CD14-positive monocyte (primary cell): ENCODE data around the gene RIN2. TPM values are rescaled to one million over a fixed set of nuclear protein-coding genes. Genes with fewer than 3 reads are reported as not detected.

Source experiments
- DNase-seq, 3 donors: peaks; one replicate each; pipeline ENCODE4 v3.0.0-alpha.2; 2011 to 2022
- H2AFZ ChIP-seq: 2 replicates; pipeline ENCODE4 v1.6.0; 2012; ENCODE audit warnings: mild to moderate bottlenecking, low read depth, low read length, inconsistent platforms; ENCODE audit not compliant: insufficient read depth, poor library complexity, severe bottlenecking
- H3K27ac ChIP-seq, 2 donors: 1 replicate in 1 of 2; 2 replicates in 1 of 2; pipeline ENCODE4 v1.5.1; 2012 to 2013; ENCODE audit warnings: low read length in 2 of 2, control low read depth in 1 of 2, inconsistent platforms in 1 of 2, low read depth in 1 of 2, mild to moderate bottlenecking in 1 of 2
- H3K27me3 ChIP-seq, 2 donors: one replicate each; pipeline versions ENCODE4 v1.6.0 to v1.6.1; 2011 to 2013; ENCODE audit warnings: low read length in 2 of 2; ENCODE audit not compliant: control insufficient read depth in 2 of 2, insufficient read depth in 2 of 2
- H3K36me3 ChIP-seq, 2 donors: replicated peaks in 1 of 2; 1 replicate in 1 of 2; 2 replicates in 1 of 2; pipeline versions ENCODE4 v1.5.1 to v1.6.1; 2012 to 2013; ENCODE audit warnings: low read length in 2 of 2, control low read depth in 1 of 2, inconsistent platforms in 1 of 2, mild to moderate bottlenecking in 1 of 2; ENCODE audit not compliant: insufficient read depth in 2 of 2, control insufficient read depth in 1 of 2
- H3K4me1 ChIP-seq, 2 donors: 1 replicate in 1 of 2; 2 replicates in 1 of 2; pipeline versions ENCODE4 v1.5.1 to v1.6.1; 2012 to 2013; ENCODE audit warnings: low read length in 2 of 2, control low read depth in 1 of 2, inconsistent platforms in 1 of 2, mild to moderate bottlenecking in 1 of 2, moderate library complexity in 1 of 2; ENCODE audit not compliant: insufficient read depth in 2 of 2, control insufficient read depth in 1 of 2
- H3K4me2 ChIP-seq: replicated peaks from 2 replicates; pipeline ENCODE3; 2012; ENCODE audit warnings: low read length, moderate library complexity, mild to moderate bottlenecking; ENCODE audit not compliant: poor library complexity, severe bottlenecking; ENCODE audit errors: extremely low read depth
- H3K4me3 ChIP-seq, 3 experiments: fragments of 200-600 bp in 1 of 3; sonication (generic) in 1 of 3; replicated peaks in 1 of 3; 1 replicate in 2 of 3; 2 replicates in 1 of 3; pipeline ENCODE4 v1.5.1; 2011 to 2013; ENCODE audit warnings: low read length in 3 of 3, mild to moderate bottlenecking in 3 of 3, control low read depth in 2 of 3, low read depth in 2 of 3, inconsistent platforms in 1 of 3, moderate library complexity in 1 of 3
- H3K79me2 ChIP-seq: 2 replicates; pipeline ENCODE4 v1.6.0; 2012; ENCODE audit warnings: mild to moderate bottlenecking, control low read depth, inconsistent platforms, low read length, moderate library complexity; ENCODE audit not compliant: insufficient read depth
- H3K9ac ChIP-seq: 2 replicates; pipeline ENCODE4 v1.6.0; 2017; ENCODE audit warnings: low read length, mild to moderate bottlenecking; ENCODE audit not compliant: insufficient read depth, poor library complexity, severe bottlenecking
- H3K9me3 ChIP-seq, 2 donors: replicated peaks in 1 of 2; 1 replicate in 1 of 2; 2 replicates in 1 of 2; pipeline versions ENCODE4 v1.5.1 to v1.6.1; 2012 to 2013; ENCODE audit warnings: low read length in 2 of 2, control low read depth in 1 of 2; ENCODE audit not compliant: control insufficient read depth in 1 of 2, insufficient read depth in 1 of 2
- H4K20me1 ChIP-seq: 2 replicates; pipeline ENCODE4 v1.6.0; 2012; ENCODE audit warnings: mild to moderate bottlenecking, low read length, control low read depth, moderate library complexity; ENCODE audit not compliant: insufficient read depth
- H3K27ac Mint-ChIP-seq, 7 donors: one replicate each; pipeline ENCODE4 v1.8.0; 2020; ENCODE audit warnings: mild to moderate bottlenecking in 7 of 7, mixed read lengths in 7 of 7, moderate library complexity in 6 of 7, inconsistent platforms in 2 of 7
- H3K27me3 Mint-ChIP-seq, 3 donors: one replicate each; pipeline ENCODE4 v1.8.0; 2021 to 2022; ENCODE audit warnings: low read depth in 3 of 3, mild to moderate bottlenecking in 3 of 3, mixed read lengths in 3 of 3, moderate library complexity in 3 of 3, inconsistent platforms in 1 of 3
- H3K36me3 Mint-ChIP-seq, 2 donors: one replicate each; pipeline ENCODE4 v1.8.0; 2020; ENCODE audit warnings: mixed read lengths in 2 of 2, inconsistent platforms in 1 of 2, mild to moderate bottlenecking in 1 of 2
- H3K4me1 Mint-ChIP-seq: one replicate; pipeline ENCODE4 v1.8.0; 2020; ENCODE audit warnings: mild to moderate bottlenecking, mixed read lengths
- H3K4me3 Mint-ChIP-seq, 2 donors: one replicate each; pipeline ENCODE4 v1.8.0; 2020; ENCODE audit warnings: mild to moderate bottlenecking in 2 of 2, mixed read lengths in 2 of 2, moderate library complexity in 1 of 2
- H3K9me3 Mint-ChIP-seq, 7 donors: one replicate each; pipeline ENCODE4 v1.8.0; 2020 to 2022; ENCODE audit warnings: mixed read lengths in 7 of 7, mild to moderate bottlenecking in 6 of 7, moderate library complexity in 6 of 7, inconsistent platforms in 2 of 7
- WGBS: methylation state at CpG from one replicate; pipeline ENCODE4 v1.1.5; 2013; ENCODE audit warnings: missing lambda C conversion rate; ENCODE audit not compliant: insufficient coverage; 5-methylcytosine and 5-hydroxymethylcytosine counted together
- intact Hi-C, 2 donors: fragments of 100-400 bp; cut with micrococcal nuclease; formaldehyde crosslinking; loops; one replicate each; pipeline versions ENCODE4 v1.15.0 to v1.15.1; 2023
- polyA plus RNA-seq, 3 donors: library from polyadenylated mRNA; depleted of rRNA in 1 of 3; unstranded in 2 of 3; stranded (reverse) in 1 of 3; fragments of 300-500 nt in 2 of 3; fragments of >200 nt in 1 of 3; fragmentation: Illumina TruSeq in 2 of 3; gene quantifications; 1 replicate in 2 of 3; 2 replicates in 1 of 3; pipeline ENCODE4 v1.2.3, GENCODE V29; 2012 to 2021
- TF ChIP-seq, protein P1 (sequence below): fragments of 200-600 bp; IDR thresholded peaks from one replicate; pipeline ENCODE4 v1.8.0; 2022; ENCODE audit warnings: antibody characterized with exemption, mild to moderate bottlenecking

The RIN2 gene
- polyA plus RNA-seq, 3 donors: 5.6 to 25.4 (median 15.4) TPM

DNA sequence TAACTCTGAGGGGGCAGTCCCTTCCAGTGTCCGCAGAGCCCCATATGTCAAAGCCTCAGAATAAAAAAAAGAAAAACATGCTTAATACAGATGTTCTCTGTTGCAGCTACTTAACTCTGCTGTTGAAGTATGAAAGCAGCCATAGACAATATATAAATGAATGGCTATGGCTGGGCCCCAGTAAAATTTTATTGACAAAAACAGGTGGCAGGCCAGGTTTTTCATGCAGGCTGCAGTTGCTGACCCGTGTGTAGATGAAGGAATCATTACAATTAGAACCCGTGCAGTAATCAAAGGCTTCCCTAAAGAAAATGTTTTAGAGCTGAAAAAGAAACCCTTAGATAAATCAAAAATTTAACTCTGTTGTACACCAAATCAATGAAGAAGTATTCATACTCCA lies 13.0 kb upstream of the RIN2 start:
- no peak overlapping the region for H3K27ac ChIP-seq
- no peak overlapping the region for H3K9ac ChIP-seq
- peaks cover 2 to 10% (median 8%) of the 10 kb centered on the region in 7 donors for H3K9me3 Mint-ChIP-seq
- H3K79me2 ChIP-seq: no peaks in the 10 kb centered on the region
- TF ChIP-seq, protein P1, sequence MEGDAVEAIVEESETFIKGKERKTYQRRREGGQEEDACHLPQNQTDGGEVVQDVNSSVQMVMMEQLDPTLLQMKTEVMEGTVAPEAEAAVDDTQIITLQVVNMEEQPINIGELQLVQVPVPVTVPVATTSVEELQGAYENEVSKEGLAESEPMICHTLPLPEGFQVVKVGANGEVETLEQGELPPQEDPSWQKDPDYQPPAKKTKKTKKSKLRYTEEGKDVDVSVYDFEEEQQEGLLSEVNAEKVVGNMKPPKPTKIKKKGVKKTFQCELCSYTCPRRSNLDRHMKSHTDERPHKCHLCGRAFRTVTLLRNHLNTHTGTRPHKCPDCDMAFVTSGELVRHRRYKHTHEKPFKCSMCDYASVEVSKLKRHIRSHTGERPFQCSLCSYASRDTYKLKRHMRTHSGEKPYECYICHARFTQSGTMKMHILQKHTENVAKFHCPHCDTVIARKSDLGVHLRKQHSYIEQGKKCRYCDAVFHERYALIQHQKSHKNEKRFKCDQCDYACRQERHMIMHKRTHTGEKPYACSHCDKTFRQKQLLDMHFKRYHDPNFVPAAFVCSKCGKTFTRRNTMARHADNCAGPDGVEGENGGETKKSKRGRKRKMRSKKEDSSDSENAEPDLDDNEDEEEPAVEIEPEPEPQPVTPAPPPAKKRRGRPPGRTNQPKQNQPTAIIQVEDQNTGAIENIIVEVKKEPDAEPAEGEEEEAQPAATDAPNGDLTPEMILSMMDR: no peak
- peaks cover 23% of the 10 kb centered on the region for H3K4me1 Mint-ChIP-seq
- no peaks in the 10 kb centered on the region for H3K36me3 ChIP-seq
- no peak overlapping the region for H3K4me3 ChIP-seq
- H3K27me3 Mint-ChIP-seq: peaks cover 0 to 5% (median 2%) of the 10 kb centered on the region in 3 donors
- DNase-seq: no peak
- H3K4me1 ChIP-seq: peaks cover 17 to 19% of the 10 kb centered on the region in 2 donors
- no CpG with 5 or more reads among the region's 3 CpGs for WGBS
- no peaks in the 10 kb centered on the region for H4K20me1 ChIP-seq
- intact Hi-C loops: loop anchor here in 1 of 2 donors (5.0 kb wide), 1 partner anchor 53 kb away; no protein-coding TSS in a partner anchor
- H3K27ac Mint-ChIP-seq: no peak overlapping the region
- H3K4me2 ChIP-seq: no peak overlapping the region
- no peaks in the 10 kb centered on the region for H3K27me3 ChIP-seq
- no peak overlapping the region for H3K4me3 Mint-ChIP-seq
- H2AFZ ChIP-seq: no peak overlapping the region
- H3K9me3 ChIP-seq: peaks cover 0 to 3% of the 10 kb centered on the region in 2 donors
- peaks cover 0 to 4% of the 10 kb centered on the region in 2 donors for H3K36me3 Mint-ChIP-seq

DNA sequence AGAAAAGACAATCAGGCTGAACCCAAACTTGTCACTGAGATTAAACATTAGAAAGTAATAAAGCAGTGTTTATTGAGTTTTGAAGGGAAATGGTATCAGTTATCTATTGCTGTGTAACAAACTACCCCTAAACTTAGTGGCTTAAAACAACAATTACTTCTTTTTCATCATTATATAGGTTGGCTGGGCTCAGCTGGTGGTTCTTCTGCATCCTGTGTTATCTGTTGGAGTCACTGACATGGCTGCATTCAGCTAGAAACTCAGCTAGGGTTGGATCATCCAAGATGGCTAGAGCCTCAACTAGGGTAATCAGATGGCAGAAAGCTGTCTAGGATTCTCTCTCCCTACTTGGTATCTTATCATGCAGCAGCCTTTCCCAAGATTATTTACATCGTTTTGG lies 12.5 kb upstream of the RIN2 start:
- H3K4me3 Mint-ChIP-seq: no peak overlapping the region
- no peaks in the 10 kb centered on the region for H3K79me2 ChIP-seq
- H3K4me2 ChIP-seq: no peak overlapping the region
- H4K20me1 ChIP-seq: no peaks in the 10 kb centered on the region
- intact Hi-C loops: loop anchor here in 1 of 2 donors (5.0 kb wide), 1 partner anchor 53 kb away; no protein-coding TSS in a partner anchor
- TF ChIP-seq, protein P1: no peak
- no peak overlapping the region for H3K27ac ChIP-seq
- H3K36me3 Mint-ChIP-seq: peaks cover 0 to 4% of the 10 kb centered on the region in 2 donors
- H3K4me1 Mint-ChIP-seq: peaks cover 27% of the 10 kb centered on the region
- no peak overlapping the region for H2AFZ ChIP-seq
- peaks cover 2 to 10% (median 8%) of the 10 kb centered on the region in 7 donors for H3K9me3 Mint-ChIP-seq
- H3K9ac ChIP-seq: no peak overlapping the region
- no peaks in the 10 kb centered on the region for H3K36me3 ChIP-seq
- H3K27me3 Mint-ChIP-seq: peaks cover 0 to 5% (median 2%) of the 10 kb centered on the region in 3 donors
- no peak overlapping the region for H3K4me3 ChIP-seq
- peaks cover 18 to 21% of the 10 kb centered on the region in 2 donors for H3K4me1 ChIP-seq
- H3K9me3 ChIP-seq: peaks cover 0 to 3% of the 10 kb centered on the region in 2 donors
- WGBS: no CpG with 5 or more reads among the region's 1 CpG
- no peaks in the 10 kb centered on the region for H3K27me3 ChIP-seq
- DNase-seq: no peak
- H3K27ac Mint-ChIP-seq: no peak overlapping the region
